Caki2 (cell line): ENCODE measurements around the gene CHST1. TPM values are rescaled to one million over a fixed set of nuclear protein-coding genes. Genes with fewer than 3 reads are reported as not detected.

Source experiments
- DNase-seq: peaks from one replicate; pipeline ENCODE4 v3.0.0-alpha.2; 2015; ENCODE audit warnings: low read depth
- in situ Hi-C: cut with HindIII; loops from 2 replicates; pipeline ENCODE4 v1.10.0; 2016; ENCODE audit warnings: low sequenced_read_pairs, low pct_unique_long_range_greater_than_20kb, mixed read lengths
- total RNA-seq: library from RNA; depleted of rRNA; stranded (reverse); fragments of >200 nt; shearing (Covaris generic); gene quantifications from 2 replicates; pipeline ENCODE4 v1.2.3, GENCODE V29; 2014; ENCODE audit warnings: low replicate concordance

CHST1 gene
- total RNA-seq, 1 experiment from 2014 or later: 1.5 TPM

- peak; percentile 16 for DNase-seq
- in situ Hi-C loops: no loop called here
Measured at GRCh38 chr11:45663486-45664375, 1.7 kb downstream of the CHST1 start.

- in situ Hi-C loops: no loop called here
- DNase-seq: peak; percentile 61
Measured at GRCh38 chr11:45662665-45663485, 2.5 kb downstream of the CHST1 start.

- in situ Hi-C loops: no loop called here
- DNase-seq: no peak
Measured at GRCh38 chr11:45662096-45662664, 3.2 kb downstream of the CHST1 start.

- in situ Hi-C loops: no loop called here
- no peak for DNase-seq
Measured at GRCh38 chr11:45661439-45662055, 3.9 kb downstream of the CHST1 start.

GRCh38 chr11:45660729-45661438, 4.5 kb downstream of the CHST1 start:
- in situ Hi-C loops: no loop called here
- DNase-seq: no peak

GRCh38 chr11:45659818-45660160, 5.6 kb downstream of the CHST1 start:
- no peak for DNase-seq
- in situ Hi-C loops: no loop called here

- no peak for DNase-seq
- in situ Hi-C loops: no loop called here
Measured at GRCh38 chr11:45659031-45659817, 6.2 kb downstream of the CHST1 start.

- DNase-seq: peak; percentile 15
- in situ Hi-C loops: no loop called here
Measured at GRCh38 chr11:45658292-45658991, 7.0 kb downstream of the CHST1 start.

GRCh38 chr11:45657496-45658260, 7.7 kb downstream of the CHST1 start:
- no peak for DNase-seq
- in situ Hi-C loops: no loop called here

GRCh38 chr11:45655831-45656230, 9.6 kb downstream of the CHST1 start:
- in situ Hi-C loops: no loop called here
- DNase-seq: no peak

- DNase-seq: peak; percentile 54
- in situ Hi-C loops: no loop called here
Measured at GRCh38 chr11:45655347-45655756, 10.1 kb downstream of the CHST1 start.

GRCh38 chr11:45655012-45655283, 10.5 kb downstream of the CHST1 start:
- DNase-seq: peak; percentile 17
- in situ Hi-C loops: no loop called here

- no peak for DNase-seq
- in situ Hi-C loops: no loop called here
Measured at GRCh38 chr11:45654231-45655011, 11.0 kb downstream of the CHST1 start.

- in situ Hi-C loops: no loop called here
- DNase-seq: no peak
Measured at GRCh38 chr11:45653277-45653676, 12.1 kb downstream of the CHST1 start.

GRCh38 chr11:45652781-45653180, 12.6 kb downstream of the CHST1 start:
- in situ Hi-C loops: no loop called here
- DNase-seq: no peak
